ENCODE results near the gene MYO5C.

MYO5C gene

DNA sequence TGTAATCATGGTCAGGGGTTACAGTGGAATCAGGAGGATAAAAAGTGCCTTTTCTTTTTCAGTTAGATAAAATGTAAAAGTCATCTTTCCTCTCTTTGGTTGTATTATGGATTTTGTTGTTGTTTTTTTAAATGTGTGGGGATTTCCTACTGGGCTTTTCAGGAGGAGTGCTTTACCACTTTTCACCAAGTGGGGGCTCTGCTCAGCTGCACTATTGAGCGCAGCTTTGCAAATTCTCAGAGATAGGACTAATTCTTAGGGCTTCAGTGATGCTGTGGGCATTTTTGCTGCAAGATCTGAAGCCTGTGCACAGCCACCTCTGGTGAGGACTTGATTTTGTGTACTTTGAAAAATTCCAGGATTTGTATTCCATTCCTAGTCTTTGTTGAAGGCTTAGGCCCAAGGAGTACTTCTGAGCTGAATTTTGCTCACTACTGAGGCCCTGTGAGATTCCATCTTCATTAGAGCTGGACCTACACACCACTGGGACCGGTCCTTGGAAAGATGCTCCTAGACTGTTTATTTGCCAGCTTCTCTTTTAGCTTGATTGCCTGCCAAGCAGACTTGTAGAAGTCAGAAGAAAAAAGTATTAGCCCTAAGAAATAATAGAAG, 111.9 kb downstream of the MYO5C start:
- Histone ChIP-seq H3K27ac (ENCODE audit: poor library complexity, severe bottlenecking) (no peak overlapping the region), H3K9me3 (ENCODE audit: severe bottlenecking) (no peaks in the 10 kb centered on the region), H3K4me1 (ENCODE audit: insufficient read depth, poor library complexity, severe bottlenecking) (peaks cover 3% of the 10 kb centered on the region), H3K4me3 (ENCODE audit: severe bottlenecking) (no peak overlapping the region), H3K36me3 (ENCODE audit: low read depth) (no peaks in the 10 kb centered on the region), H3K27me3 (ENCODE audit: insufficient read depth, poor library complexity, severe bottlenecking) (no peaks in the 10 kb centered on the region)
- ATAC-seq (ENCODE audit: low read depth), result no peak
- TF ChIP-seq, protein P1, sequence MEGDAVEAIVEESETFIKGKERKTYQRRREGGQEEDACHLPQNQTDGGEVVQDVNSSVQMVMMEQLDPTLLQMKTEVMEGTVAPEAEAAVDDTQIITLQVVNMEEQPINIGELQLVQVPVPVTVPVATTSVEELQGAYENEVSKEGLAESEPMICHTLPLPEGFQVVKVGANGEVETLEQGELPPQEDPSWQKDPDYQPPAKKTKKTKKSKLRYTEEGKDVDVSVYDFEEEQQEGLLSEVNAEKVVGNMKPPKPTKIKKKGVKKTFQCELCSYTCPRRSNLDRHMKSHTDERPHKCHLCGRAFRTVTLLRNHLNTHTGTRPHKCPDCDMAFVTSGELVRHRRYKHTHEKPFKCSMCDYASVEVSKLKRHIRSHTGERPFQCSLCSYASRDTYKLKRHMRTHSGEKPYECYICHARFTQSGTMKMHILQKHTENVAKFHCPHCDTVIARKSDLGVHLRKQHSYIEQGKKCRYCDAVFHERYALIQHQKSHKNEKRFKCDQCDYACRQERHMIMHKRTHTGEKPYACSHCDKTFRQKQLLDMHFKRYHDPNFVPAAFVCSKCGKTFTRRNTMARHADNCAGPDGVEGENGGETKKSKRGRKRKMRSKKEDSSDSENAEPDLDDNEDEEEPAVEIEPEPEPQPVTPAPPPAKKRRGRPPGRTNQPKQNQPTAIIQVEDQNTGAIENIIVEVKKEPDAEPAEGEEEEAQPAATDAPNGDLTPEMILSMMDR (IDR thresholded peaks at IDR 0.05; ENCODE audit: poor library complexity, severe bottlenecking), result peak; percentile 96
- no peak for DNase-seq (ENCODE audit: low spot score)

DNA sequence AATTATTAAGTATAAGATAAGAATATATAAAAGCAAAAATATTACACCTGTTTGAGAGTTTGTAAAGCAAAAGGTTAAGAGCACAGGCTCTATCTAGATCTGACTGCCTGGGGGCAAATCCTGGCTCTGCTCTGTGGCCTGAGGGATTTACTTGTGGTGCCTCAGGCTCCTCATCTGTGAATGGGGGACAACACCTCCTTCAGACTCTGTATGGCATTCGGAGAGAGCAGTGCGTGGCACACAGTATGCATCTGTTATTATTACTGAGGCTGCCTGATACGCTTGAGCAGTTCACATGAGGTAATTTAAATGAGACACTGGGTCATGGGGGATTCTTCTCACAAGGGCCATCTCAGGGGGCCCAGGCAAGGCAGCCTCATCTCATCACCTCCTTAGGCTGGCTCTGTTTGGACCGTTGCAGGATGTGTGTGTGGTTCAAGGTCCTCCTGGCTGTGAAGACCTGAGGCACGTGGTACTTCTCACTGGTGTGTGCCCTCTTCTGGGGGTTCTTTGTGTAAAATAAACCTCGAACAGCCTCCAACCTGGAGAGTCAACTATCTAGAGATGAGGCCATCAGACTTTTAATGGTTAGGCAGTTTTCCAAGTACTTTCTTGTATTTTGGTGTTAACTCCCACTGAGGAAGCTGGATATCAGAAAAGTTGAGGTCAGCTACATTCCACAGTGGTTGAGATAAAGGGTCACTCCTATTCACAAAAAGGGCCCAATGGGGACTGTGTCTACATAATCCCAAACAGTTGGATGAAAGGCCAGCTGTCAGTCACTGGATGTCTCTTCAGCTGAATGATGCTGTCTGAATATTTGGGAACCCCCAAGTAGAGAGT, 113.4 kb downstream of the MYO5C start:
- DNase-seq (ENCODE audit: low spot score) (no peak), ATAC-seq (ENCODE audit: low read depth) (no peak)
- Histone ChIP-seq H3K36me3 (ENCODE audit: low read depth) (no peaks in the 10 kb centered on the region), H3K27ac (ENCODE audit: poor library complexity, severe bottlenecking) (no peak overlapping the region), H3K27me3 (ENCODE audit: insufficient read depth, poor library complexity, severe bottlenecking) (no peaks in the 10 kb centered on the region), H3K4me3 (ENCODE audit: severe bottlenecking) (no peak overlapping the region), H3K9me3 (ENCODE audit: severe bottlenecking) (no peaks in the 10 kb centered on the region), H3K4me1 (ENCODE audit: insufficient read depth, poor library complexity, severe bottlenecking) (peaks cover 10% of the 10 kb centered on the region)
- TF ChIP-seq, protein P1 (IDR thresholded peaks at IDR 0.05; ENCODE audit: poor library complexity, severe bottlenecking), result no peak

DNA sequence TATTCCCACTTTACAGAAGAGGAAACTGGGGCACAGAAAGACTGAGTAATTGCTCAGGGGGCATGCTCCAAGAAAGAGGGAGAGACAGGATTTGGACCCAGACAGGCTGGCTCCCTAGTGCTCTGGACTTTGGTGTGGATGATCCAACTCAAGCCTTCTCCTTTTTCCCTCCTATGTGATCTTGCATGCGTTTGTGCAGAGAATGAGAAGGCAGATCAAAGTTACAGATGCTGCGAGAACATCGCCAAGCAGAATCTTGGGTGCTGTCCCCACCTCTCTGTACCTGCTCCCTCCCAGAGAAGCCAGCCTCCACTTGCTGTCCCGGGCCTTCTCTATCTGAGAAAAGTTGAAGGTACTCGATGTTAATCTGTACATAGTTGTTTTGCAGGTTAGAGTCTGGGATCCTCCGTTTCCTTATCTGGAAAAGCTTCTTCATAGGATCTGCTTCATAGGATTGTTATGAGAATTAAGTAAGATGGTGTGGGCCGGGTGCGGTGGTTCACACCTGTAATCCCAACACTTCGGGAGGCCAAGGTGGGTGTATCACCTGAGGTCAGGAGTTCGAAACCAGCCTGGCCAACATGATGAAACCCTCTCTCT, 114.7 kb downstream of the MYO5C start:
- no peak for ATAC-seq (ENCODE audit: low read depth)
- TF ChIP-seq, protein P1 (IDR thresholded peaks at IDR 0.05; ENCODE audit: poor library complexity, severe bottlenecking), result no peak
- Histone ChIP-seq H3K4me3 (ENCODE audit: severe bottlenecking) (no peak overlapping the region), H3K4me1 (ENCODE audit: insufficient read depth, poor library complexity, severe bottlenecking) (peaks cover 10% of the 10 kb centered on the region), H3K27me3 (ENCODE audit: insufficient read depth, poor library complexity, severe bottlenecking) (no peaks in the 10 kb centered on the region), H3K27ac (ENCODE audit: poor library complexity, severe bottlenecking) (no peak overlapping the region), H3K9me3 (ENCODE audit: severe bottlenecking) (no peaks in the 10 kb centered on the region), H3K36me3 (ENCODE audit: low read depth) (no peaks in the 10 kb centered on the region)
- DNase-seq (ENCODE audit: low spot score), result no peak

DNA sequence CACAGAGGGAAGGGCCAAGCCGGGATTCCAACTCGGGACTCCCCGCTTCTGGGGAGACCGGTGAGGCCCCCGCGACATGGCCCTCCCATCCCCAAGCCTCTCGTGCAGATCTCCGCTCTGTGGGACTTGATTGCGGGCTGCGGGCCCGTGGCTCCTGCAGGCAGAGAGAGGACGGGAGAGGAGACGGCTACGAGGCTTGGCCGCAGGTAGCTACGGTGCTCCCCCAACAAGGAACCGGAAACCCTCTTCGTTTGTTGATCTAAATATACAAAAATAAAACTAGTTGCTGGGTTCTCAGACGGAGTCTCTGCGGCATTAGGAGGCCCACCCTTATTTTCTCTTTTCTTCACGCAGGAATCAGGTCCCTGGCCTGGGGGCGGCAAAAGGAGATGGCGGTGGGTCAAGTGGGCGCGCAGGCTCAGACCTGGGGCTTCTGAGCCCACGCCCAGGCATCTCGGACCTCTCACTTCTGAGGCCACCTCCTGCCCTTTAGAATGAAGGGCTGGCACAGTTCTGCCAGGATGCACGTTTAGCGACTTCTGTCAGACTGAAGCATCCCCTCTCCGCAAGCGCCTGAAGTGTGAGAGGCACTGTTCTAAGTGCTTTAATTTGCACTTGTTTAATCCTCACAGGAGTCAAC, 115.3 kb downstream of the MYO5C start:
- ATAC-seq (ENCODE audit: low read depth) (peak; percentile 24), DNase-seq (ENCODE audit: low spot score) (no peak)
- Histone ChIP-seq H3K27me3 (ENCODE audit: insufficient read depth, poor library complexity, severe bottlenecking) (no peaks in the 10 kb centered on the region), H3K9me3 (ENCODE audit: severe bottlenecking) (no peaks in the 10 kb centered on the region), H3K27ac (ENCODE audit: poor library complexity, severe bottlenecking) (peak overlapping the region; percentile 71), H3K4me3 (ENCODE audit: severe bottlenecking) (peak overlapping the region; percentile 70), H3K4me1 (ENCODE audit: insufficient read depth, poor library complexity, severe bottlenecking) (peaks cover 10% of the 10 kb centered on the region), H3K36me3 (ENCODE audit: low read depth) (no peaks in the 10 kb centered on the region)
- TF ChIP-seq, protein P1 (IDR thresholded peaks at IDR 0.05; ENCODE audit: poor library complexity, severe bottlenecking), result no peak

Measured in RWPE2 (cell line).